Activated CD8-positive, alpha-beta memory T cell treated with anti-CD3 and anti-CD28 coated beads for 1 hour (primary cell): ENCODE data around the gene KIF5C.
"Not testable (repeated sequence)": the region's sequence is repeated elsewhere in the genome, so short reads cannot be mapped to it uniquely, and the experiment has no call there.

Source experiments
- DNase-seq, 2 donors: peaks; one replicate each; pipeline ENCODE4 v3.0.0-alpha.2; 2020; ENCODE audit warnings: low read depth in 1 of 2; ENCODE audit errors: extremely low read depth in 1 of 2

Gene KIF5C

GRCh38 chr2:148959745-148960144, 84.7 kb downstream of the KIF5C start:
- no peak for DNase-seq

- DNase-seq, result no peak
These were observed 85.5 kb downstream of the KIF5C start for GRCh38 chr2:148960483-148960882.

- no peak for DNase-seq
These were observed 88.4 kb downstream of the KIF5C start for GRCh38 chr2:148963461-148963860.

- no peak for DNase-seq
These were observed 90.8 kb downstream of the KIF5C start for GRCh38 chr2:148965623-148966437.

GRCh38 chr2:148966438-148966758, 91.4 kb downstream of the KIF5C start:
- no peak for DNase-seq

- no peak for DNase-seq
These were observed 92.0 kb downstream of the KIF5C start for GRCh38 chr2:148967056-148967455.

- DNase-seq, result no peak
These were observed 92.6 kb downstream of the KIF5C start for GRCh38 chr2:148967578-148967977.

GRCh38 chr2:148968301-148968700, 93.3 kb downstream of the KIF5C start:
- DNase-seq, result no peak

GRCh38 chr2:148968776-148969319, 93.8 kb downstream of the KIF5C start:
- no peak for DNase-seq

- DNase-seq, result no peak
These were observed 94.6 kb downstream of the KIF5C start for GRCh38 chr2:148969659-148970061.

- no peak for DNase-seq
These were observed 95.4 kb downstream of the KIF5C start for GRCh38 chr2:148970385-148970784.

- no peak for DNase-seq
These were observed 96.5 kb downstream of the KIF5C start for GRCh38 chr2:148971547-148971946.

GRCh38 chr2:148974095-148974494, 99.1 kb downstream of the KIF5C start:
- no peak for DNase-seq

GRCh38 chr2:148978026-148978685, 103.1 kb downstream of the KIF5C start:
- DNase-seq, result no peak

GRCh38 chr2:148978706-148979105, 103.7 kb downstream of the KIF5C start:
- no peak for DNase-seq

GRCh38 chr2:148979164-148979918, 104.3 kb downstream of the KIF5C start:
- DNase-seq, result no peak

- no peak for DNase-seq
These were observed 104.9 kb downstream of the KIF5C start for GRCh38 chr2:148979919-148980277.

- DNase-seq, result not testable (repeated sequence)
These were observed 105.5 kb downstream of the KIF5C start for GRCh38 chr2:148980496-148980895.

- no peak for DNase-seq
These were observed 106.3 kb downstream of the KIF5C start for GRCh38 chr2:148981324-148981723.

- DNase-seq, result no peak
These were observed 106.8 kb downstream of the KIF5C start for GRCh38 chr2:148981781-148982180.

- no peak for DNase-seq
These were observed 107.3 kb downstream of the KIF5C start for GRCh38 chr2:148982282-148982681.

GRCh38 chr2:148983896-148984295, 108.9 kb downstream of the KIF5C start:
- no peak for DNase-seq
